ENCODE data around the gene OR10H1.
"Not testable (repeated sequence)": the region's sequence is repeated elsewhere in the genome, so short reads cannot be mapped to it uniquely, and the experiment has no call there.

The OR10H1 gene

GRCh38 chr19:15828121-15828610 is 12.7 kb upstream of the OR10H1 start:
- no peak for DNase-seq

- no peak for DNase-seq
Measured at GRCh38 chr19:15825753-15826152, 10.3 kb upstream of the OR10H1 start.

GRCh38 chr19:15820646-15821045 is 5.2 kb upstream of the OR10H1 start:
- DNase-seq = no peak

- DNase-seq = no peak
Measured at GRCh38 chr19:15813916-15814315, 1.5 kb downstream of the OR10H1 start.

GRCh38 chr19:15812060-15812722 is 3.3 kb downstream of the OR10H1 start:
- DNase-seq = no peak

GRCh38 chr19:15811476-15811875 is 4.0 kb downstream of the OR10H1 start:
- no peak for DNase-seq

- DNase-seq = no peak
Measured at GRCh38 chr19:15810335-15810734, 5.1 kb downstream of the OR10H1 start.

GRCh38 chr19:15794279-15794678 is 21.2 kb downstream of the OR10H1 start:
- not testable (repeated sequence) for DNase-seq

- no peak for DNase-seq
Measured at GRCh38 chr19:15790096-15790495, 25.4 kb downstream of the OR10H1 start.

- no peak for DNase-seq
Measured at GRCh38 chr19:15788594-15789270, 26.7 kb downstream of the OR10H1 start.

GRCh38 chr19:15787611-15788155 is 27.8 kb downstream of the OR10H1 start, which contains the start of gene OR10H5:
TSS of gene OR10H5 (plus strand) at chr19:15787661. CDS start at chr19:15794049, 6,388 bp downstream.
- DNase-seq = no peak

- DNase-seq = not testable (repeated sequence)
Measured at GRCh38 chr19:15782896-15783295, 32.6 kb downstream of the OR10H1 start.

- no peak for DNase-seq
Measured at GRCh38 chr19:15782211-15782610, 33.3 kb downstream of the OR10H1 start.

- DNase-seq = no peak
Measured at GRCh38 chr19:15781661-15782060, 33.8 kb downstream of the OR10H1 start.

GRCh38 chr19:15780610-15781418 is 34.6 kb downstream of the OR10H1 start:
- peak; percentile 7 for DNase-seq

GRCh38 chr19:15779756-15780476 is 35.5 kb downstream of the OR10H1 start:
- DNase-seq = peak; percentile 76

- no peak for DNase-seq
Measured at GRCh38 chr19:15776991-15777970, 38.2 kb downstream of the OR10H1 start.

- DNase-seq = no peak
Measured at GRCh38 chr19:15776264-15776663, 39.2 kb downstream of the OR10H1 start.

- DNase-seq = no peak
Measured at GRCh38 chr19:15775249-15775648, 40.2 kb downstream of the OR10H1 start.

- not testable (repeated sequence) for DNase-seq
Measured at GRCh38 chr19:15774159-15774558, 41.3 kb downstream of the OR10H1 start.

GRCh38 chr19:15769586-15769985 is 45.9 kb downstream of the OR10H1 start:
- no peak for DNase-seq
